SK-N-SH treated with all-trans-retinoic acid at 6 μM for 48 hours (cell line): Measurements from ENCODE around the gene WWTR1.

Source experiments
- ATAC-seq: fragments of 200-7000 bp; cut with Tn5 transposase; 3 replicates; pipeline ENCODE4 v1.9.1; 2020; ENCODE audit warnings: mild to moderate bottlenecking, moderate library complexity
- ARNTL ChIP-seq: fragments of 450-650 bp; formaldehyde crosslinking; IDR thresholded peaks from 2 replicates; pipeline ENCODE4 v1.5.0; 2020; ENCODE audit warnings: low read depth, mild to moderate bottlenecking, moderate library complexity, borderline replicate concordance
- CREB5 ChIP-seq: fragments of 250-450 bp; sonication (Bioruptor Pico); IDR thresholded peaks from 2 replicates; pipeline ENCODE4 v1.5.1; 2020; ENCODE audit warnings: low read depth, mild to moderate bottlenecking, moderate library complexity
- ESRRG ChIP-seq: fragments of 250-450 bp; sonication (Bioruptor Pico); IDR thresholded peaks from 2 replicates; pipeline ENCODE4 v1.6.1; 2021; ENCODE audit warnings: mild to moderate bottlenecking
- ISL1 ChIP-seq: fragments of 250-450 bp; sonication (Bioruptor Pico); IDR thresholded peaks from 2 replicates; pipeline ENCODE4 v2.1.2; 2022; ENCODE audit warnings: mild to moderate bottlenecking, moderate library complexity
- OSR1 ChIP-seq: fragments of 250-450 bp; sonication (Bioruptor Pico); IDR thresholded peaks from 2 replicates; pipeline ENCODE4 v1.8.0; 2022; ENCODE audit warnings: moderate library complexity, mild to moderate bottlenecking, inconsistent platforms
- PATZ1 ChIP-seq: fragments of 250-450 bp; sonication (Bioruptor Pico); IDR thresholded peaks from 2 replicates; pipeline ENCODE4 v1.8.0; 2020; ENCODE audit warnings: mild to moderate bottlenecking, moderate library complexity, borderline replicate concordance
- POU6F1 ChIP-seq: fragments of 250-450 bp; sonication (Bioruptor Pico); IDR thresholded peaks from 2 replicates; pipeline ENCODE4 v1.8.0; 2021; ENCODE audit warnings: low read depth, mild to moderate bottlenecking, moderate library complexity, borderline replicate concordance
- PPARA ChIP-seq: fragments of 250-450 bp; sonication (Bioruptor Pico); IDR thresholded peaks from 2 replicates; pipeline ENCODE4 v1.5.0; 2020; ENCODE audit warnings: mild to moderate bottlenecking, borderline replicate concordance
- RARB ChIP-seq: fragments of 250-450 bp; sonication (Bioruptor Pico); IDR thresholded peaks from 2 replicates; pipeline ENCODE4 v1.8.0; 2021; ENCODE audit warnings: mild to moderate bottlenecking, moderate library complexity
- SNAI2 ChIP-seq: fragments of 250-450 bp; sonication (Bioruptor Pico); IDR thresholded peaks from 2 replicates; pipeline ENCODE4 v1.5.0; 2020; ENCODE audit warnings: mild to moderate bottlenecking, moderate library complexity
- TCF4 ChIP-seq: fragments of 250-450 bp; sonication (Bioruptor Pico); IDR thresholded peaks from 2 replicates; pipeline ENCODE4 v1.8.0; 2021; ENCODE audit warnings: mild to moderate bottlenecking, moderate library complexity, borderline replicate concordance
- TOX ChIP-seq: fragments of 250-450 bp; sonication (Bioruptor Pico); IDR thresholded peaks from 2 replicates; pipeline ENCODE4 v1.8.0; 2021; ENCODE audit warnings: mild to moderate bottlenecking, moderate library complexity, borderline replicate concordance
- TSHZ2 ChIP-seq: fragments of 250-450 bp; sonication (Bioruptor Pico); IDR thresholded peaks from 2 replicates; pipeline ENCODE4 v1.5.0; 2020; ENCODE audit warnings: mild to moderate bottlenecking, moderate library complexity
- ZC3H10 ChIP-seq: fragments of 250-450 bp; sonication (Bioruptor Pico); IDR thresholded peaks from 2 replicates; pipeline ENCODE4 v1.5.1; 2021; ENCODE audit warnings: mild to moderate bottlenecking, moderate library complexity
- ZFP3 ChIP-seq: fragments of 250-450 bp; sonication (Bioruptor Pico); IDR thresholded peaks from 2 replicates; pipeline ENCODE4 v1.5.0; 2020; ENCODE audit warnings: mild to moderate bottlenecking, moderate library complexity
- ZFP30 ChIP-seq: fragments of 450-650 bp; formaldehyde crosslinking; IDR thresholded peaks from 2 replicates; pipeline ENCODE4 v1.5.0; 2022; ENCODE audit warnings: mild to moderate bottlenecking, moderate library complexity
- ZNF565 ChIP-seq: fragments of 450-650 bp; formaldehyde crosslinking; conservative IDR thresholded peaks from 2 replicates; pipeline ENCODE4 v1.5.0; 2020; ENCODE audit warnings: low read depth, mild to moderate bottlenecking, moderate library complexity
- ZNF70 ChIP-seq: fragments of 450-650 bp; formaldehyde crosslinking; IDR thresholded peaks from 2 replicates; pipeline ENCODE4 v1.5.0; 2020; ENCODE audit warnings: mild to moderate bottlenecking, moderate library complexity
- ZNF8 ChIP-seq: fragments of 450-650 bp; formaldehyde crosslinking; IDR thresholded peaks from 2 replicates; pipeline ENCODE4 v1.5.0; 2020; ENCODE audit warnings: mild to moderate bottlenecking, moderate library complexity

Gene WWTR1

GRCh38 chr3:149579838-149580542, 77.8 kb downstream of the WWTR1 start (continued):
- TF ChIP-seq CREB5 (CRISPR knock-in tag), result no peak

GRCh38 chr3:149579161-149579560, 78.7 kb downstream of the WWTR1 start:
- ATAC-seq, result no peak
- TF ChIP-seq ZNF8 (CRISPR knock-in tag), result no peak
- no peak for TF ChIP-seq TOX (CRISPR knock-in tag)

- ATAC-seq, result no peak
- TF ChIP-seq ZFP3 (CRISPR knock-in tag), result no peak
- TF ChIP-seq TOX (CRISPR knock-in tag), result no peak
- no peak for TF ChIP-seq SNAI2
- TF ChIP-seq ZC3H10 (CRISPR knock-in tag), result no peak
- TF ChIP-seq POU6F1, result no peak
- TF ChIP-seq ZFP30, result no peak
- no peak for TF ChIP-seq PPARA
- TF ChIP-seq ESRRG (CRISPR knock-in tag), result no peak
- TF ChIP-seq PATZ1 (CRISPR knock-in tag), result no peak
- no peak for TF ChIP-seq ARNTL (CRISPR knock-in tag)
- TF ChIP-seq TCF4 (CRISPR knock-in tag), result no peak
- TF ChIP-seq ZNF8 (CRISPR knock-in tag), result no peak
- no peak for TF ChIP-seq ISL1 (CRISPR knock-in tag)
- no peak for TF ChIP-seq ZNF565 (CRISPR knock-in tag)
- no peak for TF ChIP-seq TSHZ2 (CRISPR knock-in tag)
- no peak for TF ChIP-seq ZNF70 (CRISPR knock-in tag)
- no peak for TF ChIP-seq RARB (CRISPR knock-in tag)
These were observed 80.0 kb downstream of the WWTR1 start for GRCh38 chr3:149577801-149578200.

GRCh38 chr3:149575961-149576564, 81.8 kb downstream of the WWTR1 start:
- peak; percentile 84 for ATAC-seq
- 0 out of 2 replicates have a peak, but pooled peaks have one; percentile 15 for TF ChIP-seq PATZ1 (CRISPR knock-in tag)
- peak; percentile 33; the same call in 1 of the 2 replicates for TF ChIP-seq CREB5 (CRISPR knock-in tag)
- no peak for TF ChIP-seq ZNF8 (CRISPR knock-in tag)
- peak; percentile 39; the same call in 1 of the 2 replicates for TF ChIP-seq ZC3H10 (CRISPR knock-in tag)
- TF ChIP-seq OSR1 (CRISPR knock-in tag), result no peak
- no peak for TF ChIP-seq TOX (CRISPR knock-in tag)
- TF ChIP-seq ISL1 (CRISPR knock-in tag), result peak; percentile 74
